Measurements from ENCODE around the gene CABP7.

GRCh38 chr22:29756341-29756740, 36.5 kb downstream of the CABP7 start:
- TF ChIP-seq CTCF (IDR thresholded peaks at IDR 0.05): no peak
- no peak for TF ChIP-seq GABPA (IDR thresholded peaks at IDR 0.05; ENCODE audit: low read depth)
- no peak for TF ChIP-seq RXRA (IDR thresholded peaks at IDR 0.05; ENCODE audit: borderline replicate concordance, low read depth)
